DND-41 (cell line): ENCODE data around the gene ICA1.

ENCODE experiments used
- ATAC-seq: fragments of 200-7000 bp; cut with Tn5 transposase; 3 replicates; pipeline ENCODE4 v1.9.1; 2021; ENCODE audit warnings: low read depth; ENCODE audit not compliant: insufficient read depth
- DNase-seq: peaks from one replicate; pipeline ENCODE4 v3.0.0-alpha.2; 2020
- H2AFZ ChIP-seq: 2 replicates; pipeline ENCODE4 v1.6.0; 2012; ENCODE audit warnings: low read depth, low read length
- H3K27ac ChIP-seq: 2 replicates; pipeline ENCODE4 v1.5.1; 2012; ENCODE audit warnings: low read length, inconsistent platforms
- H3K27me3 ChIP-seq: fragments of 200-600 bp; sonication (generic); 2 replicates; pipeline ENCODE4 v1.6.0; 2012; ENCODE audit warnings: low read length, mild to moderate bottlenecking, inconsistent platforms; ENCODE audit not compliant: insufficient read depth, poor library complexity
- H3K36me3 ChIP-seq: 2 replicates; pipeline ENCODE4 v1.5.1; 2012; ENCODE audit warnings: low read length, inconsistent platforms; ENCODE audit not compliant: insufficient read depth
- H3K4me1 ChIP-seq: 2 replicates; pipeline ENCODE4 v1.5.1; 2012; ENCODE audit warnings: mild to moderate bottlenecking, low read length; ENCODE audit not compliant: insufficient read depth
- H3K4me2 ChIP-seq: 2 replicates; pipeline ENCODE4 v1.6.0; 2012; ENCODE audit warnings: mild to moderate bottlenecking, moderate library complexity, low read length, inconsistent platforms; ENCODE audit not compliant: insufficient read depth
- H3K4me3 ChIP-seq, 2 experiments: fragments of 200-600 bp in 1 of 2; shearing (Covaris generic) in 1 of 2; 2 replicates each; pipeline ENCODE4 v1.5.1; 2012 to 2016; ENCODE audit warnings: inconsistent platforms in 2 of 2, low read length in 2 of 2, mild to moderate bottlenecking in 2 of 2, low read depth in 1 of 2, moderate library complexity in 1 of 2
- H3K79me2 ChIP-seq: 2 replicates; pipeline ENCODE4 v1.6.0; 2012; ENCODE audit warnings: low read length, inconsistent platforms; ENCODE audit not compliant: insufficient read depth
- H3K9ac ChIP-seq: 2 replicates; pipeline ENCODE4 v1.6.0; 2012; ENCODE audit warnings: low read depth, mild to moderate bottlenecking, inconsistent platforms, low read length, moderate library complexity
- H3K9me3 ChIP-seq: 2 replicates; pipeline ENCODE4 v1.5.1; 2012; ENCODE audit warnings: low read length, moderate library complexity, mild to moderate bottlenecking, inconsistent platforms; ENCODE audit not compliant: insufficient read depth, severe bottlenecking
- H4K20me1 ChIP-seq: 2 replicates; pipeline ENCODE4 v1.6.0; 2012; ENCODE audit warnings: low read length; ENCODE audit not compliant: insufficient read depth
- CTCF ChIP-seq: IDR thresholded peaks from 2 replicates; pipeline ENCODE4 v1.5.1; 2012; ENCODE audit warnings: borderline replicate concordance, low read length, moderate library complexity, mild to moderate bottlenecking; ENCODE audit not compliant: poor library complexity, severe bottlenecking; ENCODE audit errors: extremely low read depth
- EZH2 ChIP-seq: IDR thresholded peaks from 3 replicates; pipeline ENCODE4 v1.6.1; 2012; ENCODE audit warnings: borderline replicate concordance, low read depth, mild to moderate bottlenecking, moderate library complexity, low read length, inconsistent platforms; ENCODE audit not compliant: severe bottlenecking

The ICA1 gene

DNA sequence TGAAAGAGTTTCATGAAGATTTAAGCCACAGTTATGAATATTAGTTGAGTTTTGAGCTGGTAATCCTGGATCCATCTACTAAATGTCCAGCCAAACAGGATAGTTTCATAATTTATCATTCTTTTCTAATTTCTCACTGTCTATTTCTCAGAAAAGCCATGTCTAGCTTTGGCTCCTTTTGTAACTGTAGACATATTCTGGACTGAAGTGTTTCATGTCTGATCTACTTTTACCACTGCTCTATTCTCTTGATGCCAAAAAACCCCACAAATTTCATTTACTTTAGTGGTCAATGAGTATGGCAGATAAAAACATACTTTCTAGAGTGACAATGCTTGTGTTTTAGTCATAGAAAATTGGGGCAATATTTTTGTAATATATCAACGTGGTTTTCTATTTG is 61.2 kb downstream of the ICA1 start:
- H3K79me2 ChIP-seq: no peaks in the 10 kb centered on the region
- no peak overlapping the region for H3K4me2 ChIP-seq
- no peak overlapping the region for H3K27ac ChIP-seq
- no peak overlapping the region for H3K4me3 ChIP-seq
- H3K27me3 ChIP-seq: peaks cover 49% of the 10 kb centered on the region
- TF ChIP-seq EZH2: no peak
- ATAC-seq (no peak), DNase-seq (no peak)
- no peak overlapping the region for H3K9ac ChIP-seq
- no peak overlapping the region for H2AFZ ChIP-seq
- peaks cover 18% of the 10 kb centered on the region for H3K4me1 ChIP-seq
- peaks cover 3% of the 10 kb centered on the region; the same call in 1 of the 2 replicates for H4K20me1 ChIP-seq
- H3K9me3 ChIP-seq: no peaks in the 10 kb centered on the region
- no peaks in the 10 kb centered on the region for H3K36me3 ChIP-seq

DNA sequence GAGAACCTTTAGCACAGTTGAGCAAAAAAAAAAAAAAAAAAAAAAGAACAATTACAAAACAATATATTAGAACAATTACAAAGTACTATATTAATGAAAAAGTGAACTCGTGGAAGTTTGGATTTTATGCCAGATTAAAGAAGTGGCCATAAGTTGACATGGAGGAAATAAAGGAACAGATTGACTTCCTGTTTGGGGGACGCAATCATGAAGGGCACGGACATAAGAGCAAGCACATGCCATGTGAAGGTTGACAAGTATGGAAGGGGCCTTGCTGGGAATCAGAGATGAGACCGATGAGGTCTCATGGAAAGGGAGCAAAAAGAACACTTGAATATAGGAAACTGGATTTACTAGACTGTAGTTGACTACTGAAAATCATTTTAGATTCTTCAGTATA is 61.7 kb downstream of the ICA1 start:
- Histone ChIP-seq H3K27me3 (peaks cover 45% of the 10 kb centered on the region), H3K4me3 (no peak overlapping the region), H3K36me3 (no peaks in the 10 kb centered on the region), H4K20me1 (peaks cover 3% of the 10 kb centered on the region; the same call in 1 of the 2 replicates), H3K9me3 (no peaks in the 10 kb centered on the region), H3K4me2 (no peak overlapping the region), H3K79me2 (no peaks in the 10 kb centered on the region), H3K27ac (no peak overlapping the region), H3K9ac (no peak overlapping the region), H2AFZ (no peak overlapping the region), H3K4me1 (peaks cover 18% of the 10 kb centered on the region)
- DNase-seq: no peak
- TF ChIP-seq EZH2 (no peak), CTCF (no peak)
- ATAC-seq: no peak

DNA sequence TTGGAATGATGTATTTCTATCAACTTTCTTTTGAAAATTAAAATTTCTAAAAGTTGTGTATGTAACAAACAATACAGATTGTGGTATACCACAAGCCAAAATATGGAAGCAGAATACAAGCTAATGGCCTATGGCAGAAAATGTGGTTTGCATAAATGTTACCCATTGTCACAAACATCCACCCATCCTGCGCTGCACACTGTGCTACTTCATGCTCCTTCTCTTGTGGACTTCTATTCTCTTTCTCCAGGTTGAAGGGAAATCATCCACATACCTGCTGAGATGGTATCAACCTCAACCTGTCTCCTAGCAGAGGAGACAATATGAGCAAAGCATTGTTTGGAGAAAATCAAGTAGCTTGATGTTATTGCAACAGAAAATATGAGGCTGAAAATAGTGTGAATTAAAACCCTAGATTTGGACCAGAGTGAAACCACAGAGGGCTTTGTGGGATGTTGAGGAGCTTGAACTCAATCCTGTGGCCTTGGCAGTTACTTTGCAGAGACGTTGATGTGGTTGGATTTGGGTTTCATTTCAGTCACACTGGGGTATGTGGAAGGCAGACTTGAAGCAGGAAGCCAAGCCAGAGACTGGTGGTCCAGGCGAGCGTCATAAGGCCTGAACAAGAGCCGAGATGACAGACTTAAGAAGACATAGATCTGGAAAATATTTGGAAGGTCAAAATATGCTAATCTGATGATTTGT is 63.8 kb downstream of the ICA1 start:
- H3K9ac ChIP-seq: no peak overlapping the region
- H3K36me3 ChIP-seq: no peaks in the 10 kb centered on the region
- DNase-seq (peak; percentile 63), ATAC-seq (peak; percentile 98)
- TF ChIP-seq EZH2: no peak
- no peak for TF ChIP-seq CTCF
- peaks cover 3% of the 10 kb centered on the region; the same call in 1 of the 2 replicates for H4K20me1 ChIP-seq
- H2AFZ ChIP-seq: no peak overlapping the region
- no peak overlapping the region for H3K4me3 ChIP-seq
- H3K9me3 ChIP-seq: no peaks in the 10 kb centered on the region
- peaks cover 37% of the 10 kb centered on the region for H3K27me3 ChIP-seq
- H3K4me1 ChIP-seq: peaks cover 18% of the 10 kb centered on the region
- H3K27ac ChIP-seq: no peak overlapping the region
- H3K4me2 ChIP-seq: peak overlapping the region; percentile 34; the same call in 1 of the 2 replicates
- no peaks in the 10 kb centered on the region for H3K79me2 ChIP-seq

- Histone ChIP-seq H3K9ac (no peak overlapping the region), H3K27ac (no peak overlapping the region), H3K4me2 (no peak overlapping the region), H4K20me1 (no peaks in the 10 kb centered on the region), H3K4me1 (peaks cover 10% of the 10 kb centered on the region), H3K79me2 (no peaks in the 10 kb centered on the region), H3K27me3 (peaks cover 14% of the 10 kb centered on the region), H3K4me3 (no peak overlapping the region), H3K36me3 (no peaks in the 10 kb centered on the region), H2AFZ (no peak overlapping the region), H3K9me3 (no peaks in the 10 kb centered on the region)
- DNase-seq (no peak), ATAC-seq (no peak)
- TF ChIP-seq CTCF (no peak), EZH2 (no peak)
Observed at GRCh38 chr7:8192897-8193296, 69.1 kb downstream of the ICA1 start.
